Fibroblast of lung (primary cell): Measurements from ENCODE around the gene MARVELD1. TPM values are rescaled to one million over a fixed set of nuclear protein-coding genes. Genes with fewer than 3 reads are reported as not detected.

Experiments used
- DNase-seq, 2 donors: peaks; one replicate each; pipeline versions ENCODE4 v3.0.0 to v3.0.0-alpha.2; 2010; ENCODE audit warnings: low read depth in 2 of 2
- H2AFZ ChIP-seq: 2 replicates; pipeline ENCODE4 v1.5.1; 2012; ENCODE audit warnings: low read length, control low read depth, inconsistent platforms
- H3K27ac ChIP-seq: 2 replicates; pipeline ENCODE4 v1.5.1; 2011; ENCODE audit warnings: low read length, control low read depth; ENCODE audit not compliant: insufficient read depth
- H3K27me3 ChIP-seq: 2 replicates; pipeline ENCODE4 v1.5.1; 2011; ENCODE audit warnings: mild to moderate bottlenecking, low read length; ENCODE audit not compliant: control insufficient read depth, insufficient read depth
- H3K36me3 ChIP-seq: 2 replicates; pipeline ENCODE4 v1.5.1; 2011; ENCODE audit warnings: low read length; ENCODE audit not compliant: control insufficient read depth, insufficient read depth
- H3K4me1 ChIP-seq: 2 replicates; pipeline ENCODE4 v1.5.1; 2011; ENCODE audit warnings: low read length; ENCODE audit not compliant: control insufficient read depth, insufficient read depth; ENCODE audit errors: extremely low read depth
- H3K4me2 ChIP-seq: 2 replicates; pipeline ENCODE4 v1.5.1; 2011; ENCODE audit warnings: low read length, control low read depth; ENCODE audit not compliant: insufficient read depth; ENCODE audit errors: extremely low read depth
- H3K4me3 ChIP-seq, 4 experiments: fragments of 200-600 bp in 1 of 4; sonication (generic) in 1 of 4; replicated peaks in 1 of 4; 2 replicates each; pipeline ENCODE4 v1.5.1; 2011 to 2016; ENCODE audit warnings: low read length in 4 of 4, low read depth in 3 of 4, mild to moderate bottlenecking in 3 of 4, control low read depth in 2 of 4, inconsistent platforms in 1 of 4, mixed read lengths in 1 of 4; ENCODE audit not compliant: insufficient read depth in 1 of 4; ENCODE audit errors: control extremely low read depth in 1 of 4
- H3K79me2 ChIP-seq: 2 replicates; pipeline ENCODE4 v1.5.1; 2012; ENCODE audit warnings: mild to moderate bottlenecking, low read length, inconsistent platforms; ENCODE audit not compliant: control insufficient read depth, insufficient read depth
- H3K9ac ChIP-seq: 2 replicates; pipeline ENCODE4 v1.5.1; 2011; ENCODE audit warnings: mild to moderate bottlenecking, low read length, control low read depth; ENCODE audit not compliant: insufficient read depth
- H3K9me3 ChIP-seq: 2 replicates; pipeline ENCODE4 v1.5.1; 2012; ENCODE audit warnings: low read depth, low read length; ENCODE audit not compliant: control insufficient read depth, insufficient read depth
- H4K20me1 ChIP-seq: 2 replicates; pipeline ENCODE4 v1.5.1; 2011; ENCODE audit warnings: low read length; ENCODE audit not compliant: control insufficient read depth, insufficient read depth; ENCODE audit errors: extremely low read depth
- EZH2 ChIP-seq: IDR thresholded peaks from 2 replicates; pipeline ENCODE4 v1.5.1; 2012; ENCODE audit warnings: low read length, control low read depth, mild to moderate bottlenecking; ENCODE audit errors: missing control alignments
- polyA plus RNA-seq, 2 donors: library from polyadenylated mRNA; depleted of rRNA in 1 of 2; stranded (reverse) in 1 of 2; unstranded in 1 of 2; fragments of >200 nt; gene quantifications; 2 replicates each; pipeline ENCODE4 v1.2.1, GENCODE V29; 2011 to 2012; ENCODE audit warnings: missing spikeins in 1 of 2
- total RNA-seq: library from RNA; depleted of rRNA; stranded (reverse); fragments of >200 nt; gene quantifications from 2 replicates; pipeline ENCODE4 v1.2.1, GENCODE V29; 2014
- TF ChIP-seq, protein P1 (sequence below), 2 donors: IDR thresholded peaks in 1 of 2; conservative IDR thresholded peaks in 1 of 2; 1 replicate in 1 of 2; 2 replicates in 1 of 2; pipeline ENCODE4 v1.5.1; 2011 to 2012; ENCODE audit warnings: low read length in 2 of 2, control low read depth in 1 of 2, inconsistent platforms in 1 of 2, low read depth in 1 of 2, mild to moderate bottlenecking in 1 of 2

The MARVELD1 gene
- total and polyA plus RNA-seq, 2 donors (not counting 1 experiment from before 2014, with no cell fraction given): 16.3 to 132 TPM

GRCh38 chr10:97667463-97667862 lies 46.1 kb upstream of the MARVELD1 start:
- Histone ChIP-seq H3K9me3 (no peaks in the 10 kb centered on the region), H3K4me1 (no peaks in the 10 kb centered on the region), H3K4me3 (no peak overlapping the region), H2AFZ (no peak overlapping the region), H3K9ac (no peak overlapping the region), H4K20me1 (no peaks in the 10 kb centered on the region), H3K27ac (no peak overlapping the region), H3K36me3 (peaks cover 13% of the 10 kb centered on the region), H3K4me2 (no peak overlapping the region), H3K79me2 (no peaks in the 10 kb centered on the region), H3K27me3 (no peaks in the 10 kb centered on the region)
- TF ChIP-seq, protein P1, sequence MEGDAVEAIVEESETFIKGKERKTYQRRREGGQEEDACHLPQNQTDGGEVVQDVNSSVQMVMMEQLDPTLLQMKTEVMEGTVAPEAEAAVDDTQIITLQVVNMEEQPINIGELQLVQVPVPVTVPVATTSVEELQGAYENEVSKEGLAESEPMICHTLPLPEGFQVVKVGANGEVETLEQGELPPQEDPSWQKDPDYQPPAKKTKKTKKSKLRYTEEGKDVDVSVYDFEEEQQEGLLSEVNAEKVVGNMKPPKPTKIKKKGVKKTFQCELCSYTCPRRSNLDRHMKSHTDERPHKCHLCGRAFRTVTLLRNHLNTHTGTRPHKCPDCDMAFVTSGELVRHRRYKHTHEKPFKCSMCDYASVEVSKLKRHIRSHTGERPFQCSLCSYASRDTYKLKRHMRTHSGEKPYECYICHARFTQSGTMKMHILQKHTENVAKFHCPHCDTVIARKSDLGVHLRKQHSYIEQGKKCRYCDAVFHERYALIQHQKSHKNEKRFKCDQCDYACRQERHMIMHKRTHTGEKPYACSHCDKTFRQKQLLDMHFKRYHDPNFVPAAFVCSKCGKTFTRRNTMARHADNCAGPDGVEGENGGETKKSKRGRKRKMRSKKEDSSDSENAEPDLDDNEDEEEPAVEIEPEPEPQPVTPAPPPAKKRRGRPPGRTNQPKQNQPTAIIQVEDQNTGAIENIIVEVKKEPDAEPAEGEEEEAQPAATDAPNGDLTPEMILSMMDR (conservative IDR thresholded peaks at IDR 0.05 in 1 of 2, IDR thresholded peaks at IDR 0.05 in 1 of 2; ENCODE audit: low read depth in 1 of 2, low read length in 2 of 2): no peak
- no peak for TF ChIP-seq EZH2
- DNase-seq: no peak

- Histone ChIP-seq H3K9me3 (no peaks in the 10 kb centered on the region), H3K36me3 (peaks cover 13% of the 10 kb centered on the region)
- no peak for DNase-seq
Measured at GRCh38 chr10:97669571-97669970, 44.0 kb upstream of the MARVELD1 start.

DNA sequence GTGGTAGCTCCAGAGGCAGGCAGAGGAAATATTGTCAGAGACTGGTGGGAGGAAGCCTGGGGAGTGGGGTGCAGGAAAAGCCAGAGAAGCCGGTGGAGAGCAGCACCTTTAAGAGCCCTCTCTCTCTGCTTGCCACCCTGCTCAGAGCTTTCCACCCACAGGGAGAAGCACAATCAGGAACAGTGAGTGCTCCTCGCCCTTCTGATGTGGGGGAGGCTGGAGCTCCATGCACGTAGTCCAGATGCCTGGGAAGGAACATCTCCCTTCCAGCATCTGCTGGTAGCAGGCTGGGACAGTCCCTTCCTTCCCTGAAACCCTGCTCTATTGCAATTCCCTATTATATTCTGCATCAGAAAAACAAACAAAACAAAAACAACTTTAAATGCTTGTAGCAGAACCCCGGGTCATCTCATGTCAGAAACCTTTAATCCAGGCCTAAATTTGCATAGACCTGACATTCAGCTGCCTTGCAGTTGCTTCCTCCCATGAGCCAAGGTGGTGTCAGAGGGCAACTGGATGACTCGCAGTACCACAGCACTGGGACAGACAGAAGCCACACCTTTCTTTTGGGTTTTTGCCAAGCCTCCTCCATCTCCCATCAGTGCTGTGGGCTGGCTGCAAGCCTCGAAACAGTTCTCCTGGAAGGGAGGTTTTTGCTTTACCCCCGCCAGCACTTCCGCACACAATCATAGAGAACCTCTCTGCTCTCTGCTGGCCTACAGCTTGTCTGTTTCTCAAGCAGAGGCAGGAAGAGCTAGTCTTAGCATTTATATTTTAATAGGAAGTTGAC lies 39.6 kb upstream of the MARVELD1 start:
- H3K27me3 ChIP-seq: no peaks in the 10 kb centered on the region
- DNase-seq: peak; percentile 58 to 64
- H2AFZ ChIP-seq: no peak overlapping the region
- no peaks in the 10 kb centered on the region for H3K9me3 ChIP-seq
- no peak overlapping the region for H3K9ac ChIP-seq
- no peaks in the 10 kb centered on the region for H3K4me1 ChIP-seq
- no peak overlapping the region for H3K4me3 ChIP-seq
- no peak for TF ChIP-seq EZH2
- TF ChIP-seq, protein P1 (conservative IDR thresholded peaks at IDR 0.05 in 1 of 2, IDR thresholded peaks at IDR 0.05 in 1 of 2; ENCODE audit: low read depth in 1 of 2, low read length in 2 of 2): no peak
- H3K27ac ChIP-seq: no peak overlapping the region
- H3K36me3 ChIP-seq: peaks cover 22% of the 10 kb centered on the region
- H3K4me2 ChIP-seq: no peak overlapping the region
- H3K79me2 ChIP-seq: no peaks in the 10 kb centered on the region
- no peaks in the 10 kb centered on the region for H4K20me1 ChIP-seq

More at GRCh38 chr10:97669571-97669970, 44.0 kb upstream of the MARVELD1 start:
- Histone ChIP-seq H2AFZ (no peak overlapping the region), H3K4me3 (no peak overlapping the region), H3K27ac (no peak overlapping the region), H3K27me3 (no peaks in the 10 kb centered on the region), H3K79me2 (no peaks in the 10 kb centered on the region), H4K20me1 (no peaks in the 10 kb centered on the region), H3K4me1 (no peaks in the 10 kb centered on the region), H3K9ac (no peak overlapping the region), H3K4me2 (no peak overlapping the region)
- TF ChIP-seq EZH2: no peak
- TF ChIP-seq, protein P1 (conservative IDR thresholded peaks at IDR 0.05 in 1 of 2, IDR thresholded peaks at IDR 0.05 in 1 of 2; ENCODE audit: low read depth in 1 of 2, low read length in 2 of 2): no peak
